Activated T-helper 2 cell treated with anti-CD3 and anti-CD28 coated beads, Interferon-gamma antibody, Interleukin-2, Interleukin-4, amounts not matched to agents 10 μg/mL and 5 μg/mL and 100 μg/mL, durations not matched to agents 14 hours and 24 hours and 36 hours (primary cell): ENCODE results near the gene RADIL. TPM values are rescaled to one million over a fixed set of nuclear protein-coding genes. Genes with fewer than 3 reads are reported as not detected.
"Not testable (repeated sequence)": the region's sequence is repeated elsewhere in the genome, so short reads cannot be mapped to it uniquely, and the experiment has no call there.

ENCODE experiments used
- DNase-seq: peaks from one replicate; pipeline ENCODE4 v3.0.0; 2021; ENCODE audit warnings: low spot score
- H3K27ac Mint-ChIP-seq: one replicate; pipeline ENCODE4 v1.8.0; 2021; ENCODE audit warnings: mixed read lengths
- H3K27me3 Mint-ChIP-seq: one replicate; pipeline ENCODE4 v1.8.0; 2021; ENCODE audit warnings: low read depth, mixed read lengths
- H3K36me3 Mint-ChIP-seq: one replicate; pipeline ENCODE4 v1.8.0; 2021; ENCODE audit warnings: low read depth, mixed read lengths
- H3K4me1 Mint-ChIP-seq: one replicate; pipeline ENCODE4 v1.8.0; 2021; ENCODE audit warnings: low read depth, mixed read lengths
- H3K4me3 Mint-ChIP-seq: one replicate; pipeline ENCODE4 v1.8.0; 2021; ENCODE audit warnings: low read depth, mild to moderate bottlenecking, moderate library complexity, mixed read lengths
- H3K9me3 Mint-ChIP-seq: one replicate; pipeline ENCODE4 v1.8.0; 2021; ENCODE audit warnings: mixed read lengths
- intact Hi-C: fragments of 100-400 bp; cut with micrococcal nuclease; formaldehyde crosslinking; loops from one replicate; pipeline ENCODE4 v1.15.1; 2023
- total RNA-seq: library from RNA; stranded (reverse); gene quantifications from 2 replicates; pipeline ENCODE4 v1.2.3, GENCODE V29; 2022

Gene RADIL
- total RNA-seq, 1 donor from 2014 or later = 0.16 TPM

DNA sequence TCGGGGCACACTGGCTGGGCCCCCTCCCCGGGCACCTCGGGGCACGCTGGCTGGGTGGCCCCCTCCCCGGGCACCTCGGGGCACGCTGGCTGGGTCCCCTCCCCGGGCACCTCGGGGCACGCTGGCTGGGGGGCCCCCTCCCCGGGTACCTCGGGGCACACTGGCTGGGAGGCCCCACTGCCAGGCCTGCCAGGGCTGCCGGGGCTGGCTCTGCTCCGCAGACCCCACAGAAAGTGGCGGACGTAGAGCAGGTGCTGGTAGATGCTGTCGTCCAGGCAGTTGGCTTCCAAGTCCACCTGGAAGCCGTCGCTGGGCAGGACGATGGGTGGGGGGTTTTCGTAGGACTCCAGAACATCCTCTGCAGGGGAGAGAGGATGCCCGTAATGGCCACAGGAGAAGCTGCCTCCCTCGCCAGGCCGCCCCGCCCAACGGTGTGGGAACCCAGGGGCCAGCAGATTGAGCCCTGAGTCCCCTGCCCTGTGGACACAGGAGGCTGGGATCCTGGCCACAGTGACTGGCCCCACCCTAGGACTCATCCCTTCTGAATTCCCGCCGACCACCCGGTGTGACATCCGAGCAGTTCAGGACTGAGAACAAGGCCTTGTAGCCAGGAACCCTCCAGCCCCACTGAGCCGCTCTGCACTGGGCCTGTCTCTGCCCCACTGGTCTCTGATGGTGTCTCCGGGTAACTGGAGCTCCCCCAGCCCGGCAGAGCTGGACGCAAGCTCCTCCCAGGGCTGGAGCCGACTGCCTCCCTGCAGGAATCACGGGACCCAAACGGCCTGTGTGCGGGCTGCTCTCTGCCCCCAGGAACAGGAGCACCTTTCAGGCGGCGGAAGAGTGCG lies 79.9 kb downstream of the RADIL start:
- H3K27ac Mint-ChIP-seq = no peak overlapping the region

DNA sequence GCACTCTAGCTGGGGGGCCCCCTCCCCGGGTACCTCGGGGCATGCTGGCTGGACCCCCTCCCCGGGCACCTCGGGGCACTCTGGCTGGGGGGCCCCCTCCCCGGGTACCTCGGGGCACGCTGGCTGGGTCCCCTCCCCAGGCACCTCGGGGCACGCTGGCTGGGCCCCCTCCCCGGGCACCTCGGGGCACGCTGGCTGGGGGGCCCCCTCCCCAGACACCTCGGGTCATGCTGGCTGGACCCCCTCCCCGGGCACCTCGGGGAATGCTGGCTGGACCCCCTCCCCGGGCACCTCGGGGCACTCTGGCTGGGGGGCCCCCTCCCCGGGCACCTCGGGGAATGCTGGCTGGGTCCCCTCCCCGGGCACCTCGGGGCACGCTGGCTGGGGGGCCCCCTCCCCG lies 80.9 kb downstream of the RADIL start:
- intact Hi-C loops, H3K9me3 Mint-ChIP-seq, DNase-seq, H3K27me3 Mint-ChIP-seq, H3K4me1 Mint-ChIP-seq, H3K27ac Mint-ChIP-seq, H3K36me3 Mint-ChIP-seq, H3K4me3 Mint-ChIP-seq: not testable (repeated sequence)

More for the DNA sequence above, 79.9 kb downstream of the RADIL start:
- peaks cover 18% of the 10 kb centered on the region for H3K27me3 Mint-ChIP-seq
- no peaks in the 10 kb centered on the region for H3K4me1 Mint-ChIP-seq
- H3K36me3 Mint-ChIP-seq = no peaks in the 10 kb centered on the region
- DNase-seq = no peak
- H3K9me3 Mint-ChIP-seq = no peaks in the 10 kb centered on the region
- no peak overlapping the region for H3K4me3 Mint-ChIP-seq
- intact Hi-C loops = no loop called here

DNA sequence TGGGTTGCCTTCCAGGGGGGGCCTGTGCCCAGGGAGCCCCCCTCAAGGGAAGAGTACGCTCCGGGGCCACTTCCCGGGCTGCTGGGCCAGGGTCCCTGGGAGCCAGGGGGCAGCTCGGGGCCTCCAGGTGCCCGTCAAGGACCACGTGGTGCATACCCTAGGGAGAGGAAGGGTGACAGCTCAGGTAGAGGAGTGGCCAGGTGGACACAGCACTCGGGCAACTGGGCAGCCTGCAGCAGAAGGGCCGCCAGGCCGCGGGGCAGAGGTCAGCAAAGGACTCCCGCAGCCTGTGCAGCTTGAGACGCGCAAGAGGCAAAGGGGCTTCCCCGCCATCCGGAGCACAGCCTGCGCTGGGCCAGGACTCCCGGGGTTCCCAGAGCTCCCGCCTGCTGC lies 81.7 kb downstream of the RADIL start:
- H3K4me3 Mint-ChIP-seq = no peak overlapping the region
- no peak overlapping the region for H3K27ac Mint-ChIP-seq
- no peaks in the 10 kb centered on the region for H3K9me3 Mint-ChIP-seq
- intact Hi-C loops = no loop called here
- no peak for DNase-seq
- H3K36me3 Mint-ChIP-seq = no peaks in the 10 kb centered on the region
- peaks cover 4% of the 10 kb centered on the region for H3K27me3 Mint-ChIP-seq
- H3K4me1 Mint-ChIP-seq = no peaks in the 10 kb centered on the region

- DNase-seq = no peak
- no peaks in the 10 kb centered on the region for H3K27me3 Mint-ChIP-seq
- no peaks in the 10 kb centered on the region for H3K36me3 Mint-ChIP-seq
- H3K4me1 Mint-ChIP-seq = no peaks in the 10 kb centered on the region
- no peak overlapping the region for H3K27ac Mint-ChIP-seq
- intact Hi-C loops = no loop called here
- no peaks in the 10 kb centered on the region for H3K9me3 Mint-ChIP-seq
- H3K4me3 Mint-ChIP-seq = no peak overlapping the region
Observed at GRCh38 chr7:4800926-4801838, 82.3 kb downstream of the RADIL start.

- intact Hi-C loops = no loop called here
- Mint-ChIP-seq H3K36me3 (no peaks in the 10 kb centered on the region), H3K4me1 (no peaks in the 10 kb centered on the region), H3K9me3 (no peaks in the 10 kb centered on the region), H3K27ac (no peak overlapping the region), H3K27me3 (no peaks in the 10 kb centered on the region), H3K4me3 (no peak overlapping the region)
- no peak for DNase-seq
Observed at GRCh38 chr7:4800487-4800886, 83.0 kb downstream of the RADIL start.

DNA sequence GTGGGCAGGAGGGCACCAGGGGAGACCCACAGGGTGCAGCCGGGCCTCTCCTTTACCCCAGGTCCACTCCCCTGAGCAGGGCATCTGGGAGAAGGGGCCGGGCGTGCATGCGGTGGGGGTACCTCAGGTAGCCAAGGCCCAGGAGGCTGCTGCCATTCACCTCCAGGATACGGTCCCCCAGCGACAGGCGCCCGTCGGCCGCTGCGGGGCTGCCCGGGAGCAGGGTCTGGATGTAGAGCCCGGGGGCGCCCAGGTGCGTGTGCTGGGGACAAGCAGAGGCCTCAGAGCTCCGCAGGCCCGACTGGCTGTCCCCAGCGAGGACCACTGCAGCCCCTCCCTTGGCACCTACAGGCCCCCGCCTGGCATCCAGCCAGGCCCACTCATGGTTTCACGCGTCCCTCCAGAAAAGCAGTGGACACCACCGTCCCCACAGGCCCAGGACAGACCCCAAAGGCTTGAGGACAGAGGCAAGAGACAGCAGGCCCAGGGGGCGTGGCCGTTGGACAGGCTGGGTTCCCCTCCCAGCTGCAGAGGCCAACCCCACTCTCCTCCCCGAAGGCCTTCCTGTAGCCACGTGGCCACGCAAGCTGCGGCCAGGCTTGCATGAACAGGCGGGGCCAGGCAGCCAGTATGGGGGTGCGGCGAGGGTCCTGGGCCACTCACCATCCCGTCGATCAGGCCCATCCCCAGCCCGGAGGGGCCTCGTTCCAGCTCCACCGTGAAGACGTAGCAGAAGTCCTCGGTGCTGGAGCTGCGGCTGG lies 83.8 kb downstream of the RADIL start:
- no peaks in the 10 kb centered on the region for H3K9me3 Mint-ChIP-seq
- DNase-seq = no peak
- no peaks in the 10 kb centered on the region for H3K4me1 Mint-ChIP-seq
- no peak overlapping the region for H3K27ac Mint-ChIP-seq
- intact Hi-C loops = loop anchor here (5.0 kb wide), 1 partner anchor 83 kb away; the partner anchor contains the start of gene RADIL
- H3K36me3 Mint-ChIP-seq = peaks cover under 1% of the 10 kb centered on the region
- no peaks in the 10 kb centered on the region for H3K27me3 Mint-ChIP-seq
- no peak overlapping the region for H3K4me3 Mint-ChIP-seq

GRCh38 chr7:4798706-4799235 lies 84.7 kb downstream of the RADIL start:
- Mint-ChIP-seq H3K27me3 (no peaks in the 10 kb centered on the region), H3K36me3 (peaks cover 6% of the 10 kb centered on the region), H3K4me1 (peaks cover 2% of the 10 kb centered on the region), H3K27ac (no peak overlapping the region), H3K9me3 (no peaks in the 10 kb centered on the region), H3K4me3 (no peak overlapping the region)
- intact Hi-C loops = loop anchor here (1.0 to 5.0 kb wide), 2 partner anchors 84 to 287 kb away; partner anchors contain the start of gene RADIL
- no peak for DNase-seq

DNA sequence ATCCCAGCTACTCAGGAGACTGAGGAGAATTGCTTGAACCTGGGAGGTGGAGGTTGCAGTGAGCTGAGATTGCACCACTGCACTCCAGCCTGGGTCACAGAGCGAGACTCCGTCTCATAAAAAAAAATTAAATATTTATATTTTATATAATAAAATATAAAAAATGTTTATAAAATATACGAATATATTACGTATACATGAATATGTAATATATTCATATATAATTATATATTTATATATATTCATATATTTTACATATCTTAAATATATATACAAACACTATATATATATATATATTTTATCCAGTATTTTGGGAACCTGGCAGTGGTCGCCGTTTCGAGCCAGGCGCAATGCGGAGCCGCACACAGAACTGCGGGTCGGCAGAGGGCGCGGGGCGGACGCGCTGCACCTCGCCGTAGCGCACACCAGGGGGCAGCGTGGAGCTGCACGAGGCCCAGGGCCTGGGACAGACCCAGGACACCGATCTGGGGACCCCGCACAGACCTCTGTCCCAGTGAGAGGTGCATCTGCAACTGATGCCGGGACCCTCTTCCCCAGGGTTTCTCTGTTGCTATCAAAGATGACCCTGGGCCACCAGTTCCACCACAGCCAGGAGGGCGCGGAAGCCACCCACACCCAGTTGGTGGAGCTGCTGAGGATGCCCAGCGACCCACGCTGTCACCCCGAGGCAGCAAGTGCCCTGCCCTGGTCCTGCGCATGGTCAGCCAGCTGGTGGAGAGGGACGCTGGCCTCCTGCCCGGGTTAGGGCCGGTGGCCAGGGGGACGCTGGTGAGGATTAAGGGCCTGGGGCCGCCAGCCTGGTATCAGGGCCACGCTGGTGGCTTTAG lies 85.4 kb downstream of the RADIL start:
- no peak overlapping the region for H3K27ac Mint-ChIP-seq
- peaks cover 6% of the 10 kb centered on the region for H3K36me3 Mint-ChIP-seq
- peaks cover 2% of the 10 kb centered on the region for H3K4me1 Mint-ChIP-seq
- H3K27me3 Mint-ChIP-seq = no peaks in the 10 kb centered on the region
- no peak overlapping the region for H3K4me3 Mint-ChIP-seq
- intact Hi-C loops = loop anchor here (1.0 to 5.0 kb wide), 2 partner anchors 84 to 287 kb away; partner anchors contain the start of gene RADIL
- peak; percentile 54 for DNase-seq
- no peaks in the 10 kb centered on the region for H3K9me3 Mint-ChIP-seq

- Mint-ChIP-seq H3K4me3 (no peak overlapping the region), H3K36me3 (peaks cover 10% of the 10 kb centered on the region)
Observed at GRCh38 chr7:4796453-4796852, 87.1 kb downstream of the RADIL start.

GRCh38 chr7:4794591-4795350 lies 88.7 kb downstream of the RADIL start:
- Mint-ChIP-seq H3K27me3 (no peaks in the 10 kb centered on the region), H3K4me3 (no peak overlapping the region), H3K9me3 (no peaks in the 10 kb centered on the region), H3K4me1 (peaks cover 2% of the 10 kb centered on the region), H3K27ac (no peak overlapping the region), H3K36me3 (peaks cover 15% of the 10 kb centered on the region)
- DNase-seq = no peak
- intact Hi-C loops = loop anchor here (5.0 kb wide), 1 partner anchor 88 kb away; the partner anchor contains the start of gene RADIL

More at GRCh38 chr7:4796453-4796852, 87.1 kb downstream of the RADIL start:
- Mint-ChIP-seq H3K4me1 (peaks cover 2% of the 10 kb centered on the region), H3K9me3 (no peaks in the 10 kb centered on the region), H3K27me3 (no peaks in the 10 kb centered on the region), H3K27ac (no peak overlapping the region)
- no peak for DNase-seq
- intact Hi-C loops = loop anchor here (5.0 kb wide), 1 partner anchor 86 kb away; the partner anchor contains the start of gene RADIL

- H3K4me1 Mint-ChIP-seq, intact Hi-C loops, H3K27me3 Mint-ChIP-seq, H3K27ac Mint-ChIP-seq, H3K9me3 Mint-ChIP-seq, H3K4me3 Mint-ChIP-seq, DNase-seq: not testable (repeated sequence)
- H3K36me3 Mint-ChIP-seq = peaks cover 15% of the 10 kb centered on the region
Observed at GRCh38 chr7:4794171-4794570, 89.3 kb downstream of the RADIL start.
